ENCODE measurements around the gene SNCG.
"Not testable (repeated sequence)": the region's sequence is repeated elsewhere in the genome, so short reads cannot be mapped to it uniquely, and the experiment has no call there.

The SNCG gene

DNA sequence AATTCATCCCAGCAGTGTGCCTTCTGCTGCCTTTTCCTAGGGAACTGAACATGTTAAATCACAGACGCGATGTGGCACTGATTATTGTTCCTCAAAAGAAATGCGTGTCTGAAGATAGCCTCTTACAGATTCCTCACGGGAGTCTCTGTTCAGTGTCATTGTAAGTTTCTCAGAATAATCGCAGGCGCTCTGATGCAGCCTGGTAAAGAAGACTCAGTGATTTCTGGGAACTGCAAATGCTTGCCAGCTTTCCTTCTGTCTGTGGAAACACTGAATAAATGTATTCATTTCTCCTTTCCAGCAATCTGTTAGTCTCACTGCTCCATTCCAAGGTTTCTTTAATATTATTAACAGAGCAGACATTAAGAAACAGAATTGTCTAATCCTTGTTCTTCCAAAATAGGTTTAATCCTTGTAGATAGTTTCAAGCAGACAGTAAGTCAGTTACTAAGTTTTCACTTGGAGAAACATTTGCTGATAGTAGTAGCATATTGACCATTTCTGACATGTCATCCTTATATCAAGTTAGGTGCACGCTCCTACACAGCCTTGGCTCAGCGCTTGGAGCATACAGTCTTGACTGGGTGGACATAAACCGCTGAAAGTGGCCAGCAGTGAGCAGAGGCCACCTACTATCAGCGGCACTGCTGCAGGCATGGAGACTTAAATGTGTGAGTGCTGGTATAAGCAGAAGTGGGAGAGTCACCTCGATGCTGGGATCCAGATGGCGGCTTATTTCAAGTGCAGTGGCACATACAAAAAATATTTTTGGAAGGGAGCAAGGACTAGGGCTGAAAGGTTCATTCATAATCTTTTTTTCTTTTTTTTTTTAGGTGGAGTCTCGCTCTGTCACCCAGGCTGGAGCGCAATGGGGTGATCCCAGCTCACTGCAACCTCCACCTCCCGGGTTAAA lies 28.7 kb upstream of the SNCG start:
- Histone ChIP-seq H3K27me3 (ENCODE audit: control insufficient read depth in 1 of 2, insufficient read depth in 1 of 2, low read length in 2 of 2) (no peaks in the 10 kb centered on the region), H3K4me3 (ENCODE audit: insufficient read depth in 1 of 2, low read depth in 1 of 2, low read length in 2 of 2) (no peak overlapping the region), H3K9ac (ENCODE audit: low read length) (no peak overlapping the region), H3K23ac (ENCODE audit: low read length in 2 of 2) (no peak overlapping the region), H3K27ac (ENCODE audit: low read length, poor library complexity, severe bottlenecking) (no peak overlapping the region), H2BK15ac (ENCODE audit: low read depth, poor library complexity, severe bottlenecking) (no peak overlapping the region), H2BK12ac (ENCODE audit: low read length in 2 of 2) (no peak overlapping the region), H3K4me1 (ENCODE audit: control insufficient read depth, insufficient read depth, low read depth, low read length) (peaks cover 4% of the 10 kb centered on the region), H3K4me2 (ENCODE audit: low read length, poor library complexity, severe bottlenecking) (no peak overlapping the region), H2BK120ac (ENCODE audit: low read depth, low read length) (no peak overlapping the region), H4K8ac (ENCODE audit: low read length) (no peak overlapping the region), H3K9me3 (ENCODE audit: control insufficient read depth, low read length) (no peaks in the 10 kb centered on the region), H4K91ac (ENCODE audit: low read length) (no peak overlapping the region), H3K18ac (ENCODE audit: low read depth in 1 of 2, low read length in 2 of 2) (no peak overlapping the region), H2AFZ (ENCODE audit: low read depth, low read length) (no peak overlapping the region), H3K36me3 (ENCODE audit: control insufficient read depth in 1 of 2, insufficient read depth in 2 of 2, low read depth in 1 of 2, low read length in 2 of 2) (peaks cover 17 to 33% of the 10 kb centered on the region in 2 experiments), H3K4ac (ENCODE audit: low read depth in 1 of 2, low read length in 2 of 2) (no peak overlapping the region), H3K79me1 (replicated peaks; ENCODE audit: low read length, poor library complexity, severe bottlenecking) (peaks cover 1% of the 10 kb centered on the region), H3K14ac (ENCODE audit: low read length in 2 of 2) (no peak overlapping the region), H2BK5ac (ENCODE audit: low read depth, low read length, poor library complexity, severe bottlenecking) (no peak overlapping the region), H2AK5ac (ENCODE audit: low read length, severe bottlenecking) (no peak overlapping the region)
- WGBS, result 98% methylated on average over 15 of the region's 15 CpGs
- no peak for DNase-seq

DNA sequence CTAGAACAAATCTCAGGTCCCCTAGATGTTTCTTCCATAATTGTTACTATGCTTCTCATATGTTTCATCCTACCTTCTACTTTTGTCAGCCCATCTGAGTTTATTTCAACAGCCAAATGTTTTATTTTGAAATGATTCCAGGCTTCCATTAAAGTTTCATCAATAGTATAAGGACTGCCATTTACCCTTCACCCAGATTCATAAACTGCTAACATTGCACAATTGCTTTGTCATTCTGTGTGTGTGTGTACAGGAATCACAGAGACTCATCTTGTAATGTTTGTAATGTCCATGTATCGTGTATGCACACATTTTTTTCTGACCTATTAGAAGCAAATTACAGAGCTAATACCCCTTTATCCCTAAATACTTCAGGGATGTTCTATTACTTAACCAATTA lies 26.5 kb upstream of the SNCG start:
- no peak overlapping the region for H3K4me3 ChIP-seq (ENCODE audit: insufficient read depth in 1 of 2, low read depth in 1 of 2, low read length in 2 of 2)
- H3K4me2 ChIP-seq (ENCODE audit: low read length, poor library complexity, severe bottlenecking), result no peak overlapping the region
- H4K91ac ChIP-seq (ENCODE audit: low read length), result no peak overlapping the region
- no peak overlapping the region for H2AFZ ChIP-seq (ENCODE audit: low read depth, low read length)
- H3K23ac ChIP-seq (ENCODE audit: low read length in 2 of 2), result no peak overlapping the region
- peak; percentile 57 for DNase-seq
- H3K4me1 ChIP-seq (ENCODE audit: control insufficient read depth, insufficient read depth, low read depth, low read length), result peaks cover 9% of the 10 kb centered on the region
- no peak overlapping the region for H3K14ac ChIP-seq (ENCODE audit: low read length in 2 of 2)
- no peaks in the 10 kb centered on the region for H3K27me3 ChIP-seq (ENCODE audit: control insufficient read depth in 1 of 2, insufficient read depth in 1 of 2, low read length in 2 of 2)
- H2BK12ac ChIP-seq (ENCODE audit: low read length in 2 of 2), result no peak overlapping the region
- H3K9me3 ChIP-seq (ENCODE audit: control insufficient read depth, low read length), result no peaks in the 10 kb centered on the region
- no peak overlapping the region for H2BK120ac ChIP-seq (ENCODE audit: low read depth, low read length)
- H3K27ac ChIP-seq (ENCODE audit: low read length, poor library complexity, severe bottlenecking), result no peak overlapping the region
- no peak overlapping the region for H2BK15ac ChIP-seq (ENCODE audit: low read depth, poor library complexity, severe bottlenecking)
- peak overlapping the region; percentile 37 for H3K9ac ChIP-seq (ENCODE audit: low read length)
- no peak overlapping the region for H3K18ac ChIP-seq (ENCODE audit: low read depth in 1 of 2, low read length in 2 of 2)
- H3K79me1 ChIP-seq (replicated peaks; ENCODE audit: low read length, poor library complexity, severe bottlenecking), result peaks cover 1% of the 10 kb centered on the region
- no peak overlapping the region for H4K8ac ChIP-seq (ENCODE audit: low read length)
- H2BK5ac ChIP-seq (ENCODE audit: low read depth, low read length, poor library complexity, severe bottlenecking), result no peak overlapping the region
- no peak overlapping the region for H2AK5ac ChIP-seq (ENCODE audit: low read length, severe bottlenecking)
- 100% methylated on average over 1 of the region's 1 CpG for WGBS
- H3K4ac ChIP-seq (ENCODE audit: low read depth in 1 of 2, low read length in 2 of 2), result no peak overlapping the region
- peaks cover 17 to 44% of the 10 kb centered on the region in 2 experiments for H3K36me3 ChIP-seq (ENCODE audit: control insufficient read depth in 1 of 2, insufficient read depth in 2 of 2, low read depth in 1 of 2, low read length in 2 of 2)

DNA sequence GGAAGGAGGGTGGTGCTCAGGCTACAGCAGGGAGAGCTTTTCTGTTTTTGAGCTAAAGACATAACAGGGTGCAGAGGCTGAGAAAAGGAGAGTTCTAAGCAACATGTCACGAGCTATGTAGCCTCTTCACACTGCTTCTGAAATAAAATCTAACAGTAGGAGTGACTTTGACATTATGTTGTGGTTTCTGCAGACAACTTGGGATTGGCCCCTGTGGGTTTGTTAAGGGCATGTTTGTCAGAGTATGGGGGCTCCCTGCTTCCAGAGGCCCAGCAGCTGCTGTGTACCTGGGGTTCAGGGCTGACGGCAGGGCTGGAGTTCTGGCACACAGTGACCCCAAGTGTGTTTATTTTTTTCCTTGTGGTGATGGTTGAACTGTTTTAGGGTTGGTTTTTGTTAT lies 25.7 kb upstream of the SNCG start:
- WGBS, result 87% methylated on average over 2 of the region's 2 CpGs
- no peaks in the 10 kb centered on the region for H3K9me3 ChIP-seq (ENCODE audit: control insufficient read depth, low read length)
- no peak overlapping the region for H3K4me2 ChIP-seq (ENCODE audit: low read length, poor library complexity, severe bottlenecking)
- H3K36me3 ChIP-seq (ENCODE audit: control insufficient read depth in 1 of 2, insufficient read depth in 2 of 2, low read depth in 1 of 2, low read length in 2 of 2), result peaks cover 17 to 42% of the 10 kb centered on the region in 2 experiments
- H2BK12ac ChIP-seq (ENCODE audit: low read length in 2 of 2), result no peak overlapping the region
- H4K8ac ChIP-seq (ENCODE audit: low read length), result no peak overlapping the region
- no peak overlapping the region for H2BK120ac ChIP-seq (ENCODE audit: low read depth, low read length)
- H4K91ac ChIP-seq (ENCODE audit: low read length), result no peak overlapping the region
- H2BK5ac ChIP-seq (ENCODE audit: low read depth, low read length, poor library complexity, severe bottlenecking), result no peak overlapping the region
- no peaks in the 10 kb centered on the region for H3K27me3 ChIP-seq (ENCODE audit: control insufficient read depth in 1 of 2, insufficient read depth in 1 of 2, low read length in 2 of 2)
- H3K18ac ChIP-seq (ENCODE audit: low read depth in 1 of 2, low read length in 2 of 2), result no peak overlapping the region
- no peak overlapping the region for H2BK15ac ChIP-seq (ENCODE audit: low read depth, poor library complexity, severe bottlenecking)
- H2AFZ ChIP-seq (ENCODE audit: low read depth, low read length), result no peak overlapping the region
- H2AK5ac ChIP-seq (ENCODE audit: low read length, severe bottlenecking), result no peak overlapping the region
- H3K23ac ChIP-seq (ENCODE audit: low read length in 2 of 2), result no peak overlapping the region
- no peaks in the 10 kb centered on the region for H3K79me1 ChIP-seq (replicated peaks; ENCODE audit: low read length, poor library complexity, severe bottlenecking)
- H3K4ac ChIP-seq (ENCODE audit: low read depth in 1 of 2, low read length in 2 of 2), result no peak overlapping the region
- peak overlapping the region; percentile 37 for H3K9ac ChIP-seq (ENCODE audit: low read length)
- H3K4me3 ChIP-seq (ENCODE audit: insufficient read depth in 1 of 2, low read depth in 1 of 2, low read length in 2 of 2), result no peak overlapping the region
- peaks cover 9% of the 10 kb centered on the region for H3K4me1 ChIP-seq (ENCODE audit: control insufficient read depth, insufficient read depth, low read depth, low read length)
- no peak overlapping the region for H3K14ac ChIP-seq (ENCODE audit: low read length in 2 of 2)
- no peak overlapping the region for H3K27ac ChIP-seq (ENCODE audit: low read length, poor library complexity, severe bottlenecking)
- no peak for DNase-seq

DNA sequence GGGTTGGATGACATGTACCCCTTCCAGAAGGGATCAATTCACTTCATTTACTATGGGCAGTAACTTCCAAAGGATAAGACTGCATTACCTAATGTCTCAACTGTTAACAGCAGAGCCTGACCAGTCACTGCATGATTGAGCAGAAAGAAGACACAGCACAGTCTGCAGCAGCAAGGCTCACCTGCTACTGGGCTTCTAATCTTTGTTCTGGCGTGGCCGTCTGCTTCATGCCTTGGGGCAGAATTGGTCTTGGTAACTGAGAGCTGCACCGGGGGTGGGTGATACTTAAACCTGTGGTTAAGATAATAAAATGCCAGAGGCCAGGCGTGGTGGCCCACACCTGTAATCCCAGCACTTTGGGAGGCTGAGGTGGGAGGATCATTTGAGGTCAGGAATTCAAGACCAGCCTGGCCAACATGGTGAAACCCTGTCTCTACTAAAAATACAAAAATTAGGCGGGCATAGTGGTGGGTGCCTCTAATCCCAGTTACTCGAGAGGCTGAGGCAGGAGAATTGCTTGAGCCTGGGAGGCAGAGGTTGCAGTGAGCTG lies 24.2 kb upstream of the SNCG start:
- WGBS, result 94% methylated on average over 6 of the region's 6 CpGs
- H3K4me1 ChIP-seq (ENCODE audit: control insufficient read depth, insufficient read depth, low read depth, low read length), result not testable (repeated sequence)

More for the DNA sequence above, 24.2 kb upstream of the SNCG start:
- not testable (repeated sequence) for DNase-seq; H2BK120ac ChIP-seq (ENCODE audit: low read depth, low read length); H3K23ac ChIP-seq (ENCODE audit: low read length in 2 of 2); H2AK5ac ChIP-seq (ENCODE audit: low read length, severe bottlenecking); H4K8ac ChIP-seq (ENCODE audit: low read length); H2BK15ac ChIP-seq (ENCODE audit: low read depth, poor library complexity, severe bottlenecking); H3K27ac ChIP-seq (ENCODE audit: low read length, poor library complexity, severe bottlenecking); H3K9me3 ChIP-seq (ENCODE audit: control insufficient read depth, low read length); H2AFZ ChIP-seq (ENCODE audit: low read depth, low read length); H3K14ac ChIP-seq (ENCODE audit: low read length in 2 of 2); H3K4me3 ChIP-seq (ENCODE audit: insufficient read depth in 1 of 2, low read depth in 1 of 2, low read length in 2 of 2); H3K4me2 ChIP-seq (ENCODE audit: low read length, poor library complexity, severe bottlenecking); H3K9ac ChIP-seq (ENCODE audit: low read length); H2BK12ac ChIP-seq (ENCODE audit: low read length in 2 of 2); H3K27me3 ChIP-seq (ENCODE audit: control insufficient read depth in 1 of 2, insufficient read depth in 1 of 2, low read length in 2 of 2); H3K18ac ChIP-seq (ENCODE audit: low read depth in 1 of 2, low read length in 2 of 2); H3K4ac ChIP-seq (ENCODE audit: low read depth in 1 of 2, low read length in 2 of 2); H3K79me1 ChIP-seq (replicated peaks; ENCODE audit: low read length, poor library complexity, severe bottlenecking); H2BK5ac ChIP-seq (ENCODE audit: low read depth, low read length, poor library complexity, severe bottlenecking); H4K91ac ChIP-seq (ENCODE audit: low read length)
- H3K36me3 ChIP-seq (ENCODE audit: control insufficient read depth in 1 of 2, insufficient read depth in 2 of 2, low read depth in 1 of 2, low read length in 2 of 2), result peaks cover 15 to 36% of the 10 kb centered on the region in 2 experiments

Measured in mesenchymal stem cell (in vitro differentiated cells and primary cell).